CD4-positive, alpha-beta memory T cell (primary cell): ENCODE results near the gene APBB2. TPM values are rescaled to one million over a fixed set of nuclear protein-coding genes. Genes with fewer than 3 reads are reported as not detected.

Experiments used
- CTCF ChIA-PET: fragments of 350-600 bp; sonication (Branson Sonifier 250); formaldehyde crosslinking; loops from one replicate; lab custom pipeline; 2021; ENCODE audit warnings: inconsistent platforms; ENCODE audit not compliant: partially characterized antibody; lab: Charles Lee
- POLR2A ChIA-PET: fragments of 350-600 bp; sonication (Branson Sonifier 250); formaldehyde crosslinking; loops from one replicate; lab custom pipeline; 2021; ENCODE audit not compliant: partially characterized antibody; lab: Charles Lee
- DNase-seq, 5 donors: peaks; one replicate each; pipeline versions ENCODE4 v3.0.0 to v3.0.0-alpha.2; 2020 to 2022; ENCODE audit warnings: mixed read lengths in 1 of 5
- H3K27ac ChIP-seq: one replicate; pipeline ENCODE4 v1.7.0; 2013; ENCODE audit warnings: low read depth, low read length
- H3K27me3 ChIP-seq: 2 replicates; pipeline ENCODE4 v1.7.0; 2013; ENCODE audit warnings: mild to moderate bottlenecking, low read length, moderate library complexity; ENCODE audit not compliant: insufficient read depth
- H3K36me3 ChIP-seq: 2 replicates; pipeline ENCODE4 v1.7.0; 2013; ENCODE audit warnings: mild to moderate bottlenecking, low read length, moderate library complexity; ENCODE audit not compliant: insufficient read depth
- H3K4me1 ChIP-seq: 2 replicates; pipeline ENCODE4 v1.7.0; 2013; ENCODE audit warnings: mild to moderate bottlenecking, low read length, moderate library complexity; ENCODE audit not compliant: insufficient read depth
- H3K4me3 ChIP-seq, 2 donors: one replicate each; pipeline ENCODE4 v1.7.0; 2013; ENCODE audit warnings: low read length in 2 of 2, mild to moderate bottlenecking in 1 of 2
- H3K9me3 ChIP-seq, 2 donors: one replicate each; pipeline ENCODE4 v1.7.0; 2013; ENCODE audit warnings: low read length in 2 of 2, control low read depth in 1 of 2; ENCODE audit not compliant: control insufficient read depth in 1 of 2
- H3K27ac Mint-ChIP-seq, 7 donors: one replicate each; pipeline ENCODE4 v1.8.0; 2020 to 2021; ENCODE audit warnings: mixed read lengths in 7 of 7, mild to moderate bottlenecking in 6 of 7, inconsistent platforms in 3 of 7, moderate library complexity in 3 of 7
- H3K27me3 Mint-ChIP-seq, 2 donors: one replicate each; pipeline ENCODE4 v1.8.0; 2020 to 2021; ENCODE audit warnings: mixed read lengths in 2 of 2
- H3K36me3 Mint-ChIP-seq, 2 donors: one replicate each; pipeline ENCODE4 v1.8.0; 2020 to 2021; ENCODE audit warnings: mixed read lengths in 2 of 2, inconsistent platforms in 1 of 2, mild to moderate bottlenecking in 1 of 2
- H3K4me1 Mint-ChIP-seq, 4 donors: one replicate each; pipeline ENCODE4 v1.8.0; 2020 to 2021; ENCODE audit warnings: mixed read lengths in 4 of 4, mild to moderate bottlenecking in 1 of 4
- H3K4me3 Mint-ChIP-seq, 8 donors: one replicate each; pipeline ENCODE4 v1.8.0; 2020 to 2021; ENCODE audit warnings: mixed read lengths in 8 of 8, mild to moderate bottlenecking in 7 of 8, moderate library complexity in 6 of 8, inconsistent platforms in 3 of 8
- H3K9me3 Mint-ChIP-seq, 8 donors: one replicate each; pipeline ENCODE4 v1.8.0; 2020 to 2021; ENCODE audit warnings: mixed read lengths in 8 of 8, mild to moderate bottlenecking in 5 of 8, inconsistent platforms in 3 of 8, moderate library complexity in 1 of 8
- intact Hi-C: fragments of 100-400 bp; cut with micrococcal nuclease; formaldehyde crosslinking; loops from one replicate; pipeline ENCODE4 v1.15.1; 2023
- polyA plus RNA-seq, 2 donors: library from polyadenylated mRNA; unstranded; fragments of 300-500 nt; fragmentation: Illumina TruSeq; gene quantifications; one replicate each; pipeline ENCODE4 v1.2.3, GENCODE V29; 2021
- total RNA-seq, 2 experiments: library from RNA; stranded (reverse); gene quantifications; one replicate each; pipeline ENCODE4 v1.2.3, GENCODE V29; 2021

Gene APBB2
- total and polyA plus RNA-seq, 4 experiments from 2014 or later, result 0.50 to 0.58 TPM; not detected in 2

DNA sequence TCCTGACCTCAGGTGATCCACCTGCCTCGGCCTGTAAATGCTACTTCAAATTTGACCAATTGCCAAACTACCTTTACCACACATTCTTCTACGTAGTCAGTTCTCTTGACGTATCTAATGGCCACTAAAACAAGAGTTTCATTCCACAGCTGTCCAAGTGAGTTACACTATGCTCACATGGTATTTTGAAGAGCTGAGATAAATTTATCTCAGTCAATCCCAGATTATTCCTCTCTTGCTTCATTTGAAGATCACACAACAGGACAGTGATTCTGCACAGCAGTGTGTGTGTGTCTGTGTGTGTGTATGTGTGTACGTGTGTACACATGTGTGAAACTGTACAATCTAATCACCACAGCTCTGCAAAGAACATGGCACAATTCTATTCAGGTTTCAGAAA lies 133.4 kb downstream of the APBB2 start:
- Mint-ChIP-seq H3K36me3 (no peaks in the 10 kb centered on the region), H3K4me3 (no peak overlapping the region), H3K9me3 (peaks cover 0 to 12% (median 3%) of the 10 kb centered on the region in 8 donors), H3K27ac (no peak overlapping the region), H3K4me1 (no peaks in the 10 kb centered on the region), H3K27me3 (peaks cover 0 to under 1% of the 10 kb centered on the region in 2 donors)
- no peak overlapping the region for H3K27ac ChIP-seq
- no peak overlapping the region for H3K4me3 ChIP-seq
- POLR2A ChIA-PET, result no interaction called here
- no peaks in the 10 kb centered on the region for H3K27me3 ChIP-seq
- no peaks in the 10 kb centered on the region for H3K4me1 ChIP-seq
- DNase-seq, result no peak
- no peaks in the 10 kb centered on the region for H3K9me3 ChIP-seq
- H3K36me3 ChIP-seq, result no peaks in the 10 kb centered on the region
- intact Hi-C loops, result no loop called here
- CTCF ChIA-PET, result no interaction called here

DNA sequence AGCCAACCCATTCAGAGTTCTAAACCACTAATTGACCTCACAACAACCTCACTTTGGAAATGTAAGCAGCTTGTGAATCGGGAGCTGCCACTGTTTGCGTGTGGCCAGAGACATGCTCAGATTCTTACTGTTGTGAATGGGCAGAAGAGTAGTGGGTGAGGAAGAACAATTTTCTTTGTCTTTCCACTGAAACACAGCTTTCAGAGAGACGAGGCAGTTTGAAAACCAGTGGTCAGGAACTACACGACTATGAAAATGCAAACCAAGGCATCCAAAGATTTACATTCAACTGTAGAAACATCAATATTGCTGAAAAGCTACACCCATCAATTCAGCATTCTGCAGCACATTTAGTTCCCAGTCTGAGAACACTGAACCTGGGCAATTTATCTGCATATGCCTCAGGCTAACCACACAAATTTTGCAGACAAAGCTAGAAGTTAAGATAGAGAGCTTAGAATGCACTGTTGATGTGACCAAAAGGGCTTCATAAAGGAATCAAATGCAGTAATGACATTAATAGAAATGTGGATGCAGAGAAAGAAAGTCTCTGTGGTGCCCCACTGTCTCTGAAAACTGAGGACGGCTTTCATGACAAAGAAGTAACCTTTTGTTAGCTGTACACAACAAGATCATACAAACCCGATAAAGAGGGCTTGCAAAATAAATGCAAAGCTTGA lies 134.3 kb downstream of the APBB2 start:
- H3K27me3 Mint-ChIP-seq, result no peaks in the 10 kb centered on the region
- CTCF ChIA-PET, result no interaction called here
- intact Hi-C loops, result no loop called here

DNA sequence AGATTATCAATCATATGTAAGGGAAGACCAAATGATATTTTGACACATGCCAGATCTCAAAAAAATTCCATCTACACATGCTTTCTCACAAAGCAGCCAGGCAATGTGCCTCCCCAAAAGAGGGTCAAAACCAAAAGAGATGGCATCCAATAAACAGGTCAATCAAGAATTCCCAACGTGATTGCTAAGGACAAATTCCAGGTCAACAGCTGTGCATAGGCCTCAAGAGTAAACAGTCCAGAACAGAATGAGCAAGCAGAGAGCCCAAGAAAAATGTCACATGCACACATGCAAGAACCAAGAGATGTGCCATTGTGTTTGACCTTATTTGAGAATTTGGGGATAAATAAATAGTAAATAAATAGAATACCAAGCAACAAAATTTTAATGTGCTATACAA lies 136.7 kb downstream of the APBB2 start:
- intact Hi-C loops, result no loop called here
- Histone ChIP-seq H3K4me1 (no peaks in the 10 kb centered on the region), H3K36me3 (no peaks in the 10 kb centered on the region), H3K9me3 (no peaks in the 10 kb centered on the region), H3K27ac (no peak overlapping the region), H3K27me3 (no peaks in the 10 kb centered on the region), H3K4me3 (no peak overlapping the region)
- no peak overlapping the region for H3K4me3 Mint-ChIP-seq
- H3K36me3 Mint-ChIP-seq, result no peaks in the 10 kb centered on the region
- no peaks in the 10 kb centered on the region for H3K4me1 Mint-ChIP-seq
- no peaks in the 10 kb centered on the region for H3K27me3 Mint-ChIP-seq
- POLR2A ChIA-PET, result no interaction called here
- H3K9me3 Mint-ChIP-seq, result peaks cover 0 to 6% (median 0%) of the 10 kb centered on the region in 8 donors
- H3K27ac Mint-ChIP-seq, result no peak overlapping the region
- CTCF ChIA-PET, result no interaction called here
- no peak for DNase-seq

More for the DNA sequence above, 134.3 kb downstream of the APBB2 start:
- Mint-ChIP-seq H3K9me3 (peaks cover 0 to 7% (median 0%) of the 10 kb centered on the region in 8 donors), H3K4me1 (no peaks in the 10 kb centered on the region), H3K4me3 (no peak overlapping the region), H3K27ac (no peak overlapping the region), H3K36me3 (no peaks in the 10 kb centered on the region)
- no peak overlapping the region for H3K27ac ChIP-seq
- no peak overlapping the region for H3K4me3 ChIP-seq
- DNase-seq, result no peak
- H3K36me3 ChIP-seq, result no peaks in the 10 kb centered on the region
- H3K27me3 ChIP-seq, result no peaks in the 10 kb centered on the region
- H3K9me3 ChIP-seq, result no peaks in the 10 kb centered on the region
- POLR2A ChIA-PET, result no interaction called here
- no peaks in the 10 kb centered on the region for H3K4me1 ChIP-seq

DNA sequence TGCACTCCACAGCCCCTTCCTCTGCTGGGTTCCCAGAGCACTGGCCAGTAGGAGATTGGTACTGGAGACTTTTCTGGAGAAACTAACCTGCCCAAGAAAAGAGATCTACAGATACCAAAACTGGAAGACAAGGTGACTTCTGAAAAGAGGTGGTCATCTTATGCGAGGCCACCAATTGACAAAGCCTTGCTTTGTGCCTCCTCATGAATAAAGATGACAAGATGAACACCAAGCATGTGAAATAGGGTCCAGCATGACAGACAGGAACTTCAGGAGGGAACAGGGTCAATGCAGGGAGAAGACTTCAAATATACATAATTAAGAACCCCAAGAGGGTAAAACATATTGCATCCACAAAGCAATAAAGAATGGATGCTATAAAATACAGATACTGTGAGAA lies 137.9 kb downstream of the APBB2 start:
- Histone ChIP-seq H3K36me3 (no peaks in the 10 kb centered on the region), H3K4me3 (no peak overlapping the region), H3K4me1 (no peaks in the 10 kb centered on the region), H3K27me3 (no peaks in the 10 kb centered on the region), H3K27ac (no peak overlapping the region), H3K9me3 (no peaks in the 10 kb centered on the region)
- no peak for DNase-seq
- ChIA-PET CTCF (interaction anchor here (0.7 kb wide), 1 partner anchor 83 kb away, joined by 3 read pairs; no protein-coding TSS in a partner anchor), POLR2A (no interaction called here)
- Mint-ChIP-seq H3K9me3 (peaks cover 0 to 4% (median 0%) of the 10 kb centered on the region in 8 donors), H3K27ac (no peak overlapping the region), H3K36me3 (no peaks in the 10 kb centered on the region), H3K27me3 (no peaks in the 10 kb centered on the region), H3K4me1 (no peaks in the 10 kb centered on the region), H3K4me3 (no peak overlapping the region)
- intact Hi-C loops, result no loop called here

DNA sequence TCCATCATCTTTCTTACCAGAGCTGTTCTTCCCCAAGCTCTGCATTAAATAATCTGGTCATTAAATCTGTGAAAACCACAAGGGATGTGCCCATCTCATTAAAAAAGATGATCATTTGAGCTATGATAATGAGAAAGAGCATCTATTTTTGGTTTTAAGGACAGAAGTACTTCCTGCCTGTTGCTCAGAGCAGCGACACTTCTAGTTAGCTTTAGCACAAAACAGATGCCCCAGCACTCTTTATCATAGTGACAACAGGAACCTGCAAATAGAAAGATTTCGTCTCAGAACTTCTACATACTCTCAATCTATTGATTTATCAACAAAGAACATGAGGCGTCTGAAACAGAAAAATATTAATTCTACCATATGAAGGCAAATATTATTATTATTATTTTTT lies 140.1 kb downstream of the APBB2 start:
- Histone ChIP-seq H3K9me3 (no peaks in the 10 kb centered on the region), H3K27me3 (no peaks in the 10 kb centered on the region), H3K4me3 (no peak overlapping the region), H3K36me3 (no peaks in the 10 kb centered on the region), H3K4me1 (no peaks in the 10 kb centered on the region), H3K27ac (no peak overlapping the region)
- Mint-ChIP-seq H3K36me3 (no peaks in the 10 kb centered on the region), H3K9me3 (peaks cover 0 to 2% (median 0%) of the 10 kb centered on the region in 8 donors), H3K27me3 (no peaks in the 10 kb centered on the region), H3K4me3 (no peak overlapping the region), H3K4me1 (no peaks in the 10 kb centered on the region), H3K27ac (no peak overlapping the region)
- POLR2A ChIA-PET, result no interaction called here
- no peak for DNase-seq
- CTCF ChIA-PET, result interaction anchor here (1.1 kb wide), 1 partner anchor 8 kb away, joined by 3 read pairs; no protein-coding TSS in a partner anchor
- intact Hi-C loops, result no loop called here

DNA sequence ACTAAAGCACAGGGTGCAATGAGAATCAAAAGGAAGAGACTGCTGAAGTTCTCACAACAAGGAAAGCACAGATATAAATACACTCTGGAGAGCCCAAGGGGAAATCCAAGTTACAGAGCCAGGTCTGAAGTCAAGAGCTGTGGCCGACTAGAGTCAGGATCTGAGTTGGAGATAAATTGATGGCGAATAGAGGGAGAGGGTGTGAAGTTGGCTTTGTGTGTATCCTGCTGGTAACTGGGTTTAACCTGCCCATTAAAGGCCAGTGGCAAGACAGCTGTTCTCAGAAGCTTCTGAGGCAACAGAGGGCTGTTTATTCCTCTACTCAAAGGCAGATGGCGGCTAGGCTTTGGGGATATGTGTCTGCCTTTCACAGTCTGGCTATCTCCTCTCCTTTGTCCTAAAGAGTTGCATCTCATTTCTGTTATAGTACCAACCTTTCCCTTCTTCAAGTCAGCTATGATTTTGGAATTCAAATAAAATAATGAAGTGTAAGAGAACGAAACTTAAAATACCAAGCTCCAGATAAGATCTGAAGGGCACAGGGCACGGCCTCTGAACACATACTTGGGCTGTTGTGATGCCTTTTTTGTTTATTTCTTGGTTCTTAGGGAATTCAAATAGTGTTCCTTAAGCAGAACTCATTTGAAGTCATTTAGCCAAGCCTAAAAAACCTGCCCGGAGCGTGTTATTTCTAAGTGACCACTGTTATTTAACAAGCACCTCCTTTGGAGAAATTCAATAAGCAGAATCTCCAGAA lies 142.1 kb downstream of the APBB2 start:
- H3K36me3 ChIP-seq, result no peaks in the 10 kb centered on the region
- Mint-ChIP-seq H3K27me3 (no peaks in the 10 kb centered on the region), H3K27ac (no peak overlapping the region), H3K4me3 (no peak overlapping the region), H3K36me3 (no peaks in the 10 kb centered on the region), H3K9me3 (no peaks in the 10 kb centered on the region), H3K4me1 (no peaks in the 10 kb centered on the region)
- intact Hi-C loops, result no loop called here
- no peak for DNase-seq
- H3K27me3 ChIP-seq, result no peaks in the 10 kb centered on the region
- no peaks in the 10 kb centered on the region for H3K9me3 ChIP-seq
- no peak overlapping the region for H3K27ac ChIP-seq
- POLR2A ChIA-PET, result no interaction called here
- CTCF ChIA-PET, result no interaction called here
- no peaks in the 10 kb centered on the region for H3K4me1 ChIP-seq
- no peak overlapping the region for H3K4me3 ChIP-seq

DNA sequence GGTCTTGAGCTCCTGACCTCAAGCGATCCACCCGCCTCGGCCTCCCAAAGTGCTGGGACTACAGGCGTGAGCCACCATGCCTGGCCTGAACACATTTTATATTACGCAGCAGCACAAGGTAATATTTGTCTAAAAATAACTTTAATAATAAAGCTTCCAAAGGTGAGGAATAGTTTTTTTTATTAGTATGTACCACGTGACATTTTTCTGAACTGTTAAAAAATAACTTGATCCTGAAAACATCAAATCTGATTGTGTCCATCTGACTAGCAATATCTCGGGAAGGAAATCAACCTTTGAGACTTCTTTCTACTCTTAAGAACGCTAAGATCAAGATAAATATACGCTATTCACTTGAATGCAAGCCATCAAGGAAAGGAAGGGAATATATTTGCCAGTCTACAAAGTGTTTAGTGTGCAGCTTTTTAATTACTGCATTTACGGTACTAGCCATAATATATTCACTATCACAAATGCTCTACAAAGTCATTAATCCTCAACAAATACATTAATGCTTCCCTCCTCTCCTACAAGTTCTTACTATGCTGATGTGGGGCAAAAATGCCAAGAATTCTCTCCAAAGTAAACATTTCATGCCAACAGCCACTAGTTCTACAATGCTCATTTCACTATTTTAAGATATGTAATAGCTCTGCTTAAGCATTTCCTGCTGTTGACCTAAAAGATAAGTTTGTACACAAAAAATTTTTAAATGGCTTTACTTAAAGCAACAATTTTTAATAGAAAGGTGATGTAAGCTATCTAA lies 143.6 kb downstream of the APBB2 start:
- intact Hi-C loops, result no loop called here
- Mint-ChIP-seq H3K9me3 (no peaks in the 10 kb centered on the region), H3K36me3 (no peaks in the 10 kb centered on the region), H3K27me3 (no peaks in the 10 kb centered on the region), H3K4me3 (no peak overlapping the region), H3K4me1 (no peaks in the 10 kb centered on the region), H3K27ac (no peak overlapping the region)
- H3K9me3 ChIP-seq, result no peaks in the 10 kb centered on the region
- H3K4me1 ChIP-seq, result no peaks in the 10 kb centered on the region
- H3K27me3 ChIP-seq, result no peaks in the 10 kb centered on the region
- POLR2A ChIA-PET, result no interaction called here
- H3K36me3 ChIP-seq, result no peaks in the 10 kb centered on the region
- CTCF ChIA-PET, result no interaction called here
- DNase-seq, result no peak
- H3K4me3 ChIP-seq, result no peak overlapping the region
- no peak overlapping the region for H3K27ac ChIP-seq
